Gastroesophageal sphincter (tissue), 3 donors: ENCODE measurements around the gene TMEM178B.

Experiments
- POLR2AphosphoS5 ChIP-seq: sonication (generic); formaldehyde crosslinking; IDR thresholded peaks from one replicate; pipeline ENCODE4 v1.6.1; 2017; ENCODE audit warnings: antibody characterized with exemption
- TF ChIP-seq, protein P1 (sequence below), 4 experiments: fragments of 200-600 bp in 2 of 4; fragments of 450-650 bp in 2 of 4; sonication (generic) in 1 of 4; IDR thresholded peaks; one replicate each; pipeline ENCODE4 v1.5.1; 2017 to 2019; ENCODE audit warnings: antibody characterized with exemption in 4 of 4, mild to moderate bottlenecking in 2 of 4, moderate library complexity in 2 of 4

DNA sequence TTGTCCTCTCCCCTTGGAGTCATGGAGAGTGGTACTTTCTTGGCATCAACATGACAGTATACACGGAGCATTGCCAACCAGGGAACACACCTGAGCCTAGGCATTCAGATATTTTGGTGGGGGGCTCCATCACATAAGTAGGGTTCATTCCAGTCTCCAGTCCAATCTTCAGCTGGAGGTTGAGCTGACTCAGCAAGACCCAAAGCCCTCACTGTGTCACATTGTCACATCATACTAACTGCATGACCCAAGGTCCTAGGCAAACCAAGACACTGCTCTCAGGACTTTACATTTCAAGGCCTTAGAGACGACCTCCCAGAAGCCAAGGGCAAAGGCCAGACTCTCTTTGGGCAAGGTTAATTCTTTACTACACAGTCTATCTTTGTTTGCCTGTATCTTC lies 190.1 kb downstream of the TMEM178B start:
- TF ChIP-seq POLR2AphosphoS5, result no peak
- TF ChIP-seq, protein P1, sequence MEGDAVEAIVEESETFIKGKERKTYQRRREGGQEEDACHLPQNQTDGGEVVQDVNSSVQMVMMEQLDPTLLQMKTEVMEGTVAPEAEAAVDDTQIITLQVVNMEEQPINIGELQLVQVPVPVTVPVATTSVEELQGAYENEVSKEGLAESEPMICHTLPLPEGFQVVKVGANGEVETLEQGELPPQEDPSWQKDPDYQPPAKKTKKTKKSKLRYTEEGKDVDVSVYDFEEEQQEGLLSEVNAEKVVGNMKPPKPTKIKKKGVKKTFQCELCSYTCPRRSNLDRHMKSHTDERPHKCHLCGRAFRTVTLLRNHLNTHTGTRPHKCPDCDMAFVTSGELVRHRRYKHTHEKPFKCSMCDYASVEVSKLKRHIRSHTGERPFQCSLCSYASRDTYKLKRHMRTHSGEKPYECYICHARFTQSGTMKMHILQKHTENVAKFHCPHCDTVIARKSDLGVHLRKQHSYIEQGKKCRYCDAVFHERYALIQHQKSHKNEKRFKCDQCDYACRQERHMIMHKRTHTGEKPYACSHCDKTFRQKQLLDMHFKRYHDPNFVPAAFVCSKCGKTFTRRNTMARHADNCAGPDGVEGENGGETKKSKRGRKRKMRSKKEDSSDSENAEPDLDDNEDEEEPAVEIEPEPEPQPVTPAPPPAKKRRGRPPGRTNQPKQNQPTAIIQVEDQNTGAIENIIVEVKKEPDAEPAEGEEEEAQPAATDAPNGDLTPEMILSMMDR (IDR thresholded peaks at IDR 0.05), result no peak
